Epithelial cell of esophagus (primary cell): ENCODE results near the gene ENG.

Experiments
- DNase-seq: peaks from one replicate; pipeline ENCODE4 v3.0.0; 2010; ENCODE audit warnings: low read depth
- H3K4me3 ChIP-seq: 2 replicates; pipeline ENCODE4 v1.5.1; 2011; ENCODE audit warnings: mild to moderate bottlenecking, low read length, control low read depth
- TF ChIP-seq, protein P1 (sequence below): IDR thresholded peaks from 2 replicates; pipeline ENCODE4 v1.5.1; 2011; ENCODE audit warnings: low read depth, mild to moderate bottlenecking, low read length, control low read depth, inconsistent platforms; ENCODE audit not compliant: insufficient read depth; ENCODE audit errors: missing control alignments

Gene ENG

DNA sequence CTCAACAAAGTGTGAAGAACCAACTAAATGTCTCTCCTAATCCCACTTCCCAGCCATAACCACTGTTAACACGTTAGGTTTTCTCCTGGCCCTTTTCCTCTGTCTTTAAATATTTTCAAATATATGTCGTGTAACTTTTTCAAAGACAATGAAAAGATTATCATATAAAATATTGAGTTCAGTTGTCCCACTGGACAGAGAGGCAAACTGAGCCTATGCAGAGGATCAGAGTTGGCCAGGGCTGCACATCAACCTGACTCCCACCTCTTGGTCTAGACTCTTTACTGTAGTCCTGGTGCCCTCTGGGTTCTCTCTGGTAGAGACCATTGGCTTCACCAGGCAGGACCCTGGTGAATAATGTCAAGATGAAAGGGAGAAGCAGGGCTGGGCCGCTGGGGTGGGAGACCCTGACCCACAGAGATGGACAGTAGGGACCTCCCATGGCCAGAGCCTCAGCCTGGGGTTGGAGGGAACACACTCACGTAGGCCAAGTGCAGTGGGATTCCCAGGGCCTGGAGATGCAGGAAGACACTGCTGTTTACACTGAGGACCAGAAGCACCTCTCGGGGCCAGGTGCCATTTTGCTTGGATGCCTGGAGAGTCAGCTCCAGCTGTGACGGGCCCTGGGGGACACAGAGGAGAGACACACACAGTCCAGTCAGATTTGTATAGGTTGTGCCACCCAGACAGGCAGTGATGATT lies 25.1 kb downstream of the ENG start:
- no peak overlapping the region for H3K4me3 ChIP-seq
- DNase-seq: no peak
- TF ChIP-seq, protein P1, sequence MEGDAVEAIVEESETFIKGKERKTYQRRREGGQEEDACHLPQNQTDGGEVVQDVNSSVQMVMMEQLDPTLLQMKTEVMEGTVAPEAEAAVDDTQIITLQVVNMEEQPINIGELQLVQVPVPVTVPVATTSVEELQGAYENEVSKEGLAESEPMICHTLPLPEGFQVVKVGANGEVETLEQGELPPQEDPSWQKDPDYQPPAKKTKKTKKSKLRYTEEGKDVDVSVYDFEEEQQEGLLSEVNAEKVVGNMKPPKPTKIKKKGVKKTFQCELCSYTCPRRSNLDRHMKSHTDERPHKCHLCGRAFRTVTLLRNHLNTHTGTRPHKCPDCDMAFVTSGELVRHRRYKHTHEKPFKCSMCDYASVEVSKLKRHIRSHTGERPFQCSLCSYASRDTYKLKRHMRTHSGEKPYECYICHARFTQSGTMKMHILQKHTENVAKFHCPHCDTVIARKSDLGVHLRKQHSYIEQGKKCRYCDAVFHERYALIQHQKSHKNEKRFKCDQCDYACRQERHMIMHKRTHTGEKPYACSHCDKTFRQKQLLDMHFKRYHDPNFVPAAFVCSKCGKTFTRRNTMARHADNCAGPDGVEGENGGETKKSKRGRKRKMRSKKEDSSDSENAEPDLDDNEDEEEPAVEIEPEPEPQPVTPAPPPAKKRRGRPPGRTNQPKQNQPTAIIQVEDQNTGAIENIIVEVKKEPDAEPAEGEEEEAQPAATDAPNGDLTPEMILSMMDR: no peak

GRCh38 chr9:127828262-127829031 lies 26.0 kb downstream of the ENG start:
- H3K4me3 ChIP-seq: no peak overlapping the region
- DNase-seq: peak; percentile 40

GRCh38 chr9:127826253-127826913 lies 28.1 kb downstream of the ENG start:
- H3K4me3 ChIP-seq: no peak overlapping the region
- TF ChIP-seq, protein P1: no peak
- no peak for DNase-seq

More at GRCh38 chr9:127828262-127829031, 26.0 kb downstream of the ENG start:
- TF ChIP-seq, protein P1: no peak

GRCh38 chr9:127825319-127826051 lies 29.0 kb downstream of the ENG start:
- no peak overlapping the region for H3K4me3 ChIP-seq
- DNase-seq: no peak
- TF ChIP-seq, protein P1: peak; percentile 26

GRCh38 chr9:127822108-127822507 lies 32.4 kb downstream of the ENG start:
- no peak for DNase-seq
- H3K4me3 ChIP-seq: no peak overlapping the region
- TF ChIP-seq, protein P1: no peak

DNA sequence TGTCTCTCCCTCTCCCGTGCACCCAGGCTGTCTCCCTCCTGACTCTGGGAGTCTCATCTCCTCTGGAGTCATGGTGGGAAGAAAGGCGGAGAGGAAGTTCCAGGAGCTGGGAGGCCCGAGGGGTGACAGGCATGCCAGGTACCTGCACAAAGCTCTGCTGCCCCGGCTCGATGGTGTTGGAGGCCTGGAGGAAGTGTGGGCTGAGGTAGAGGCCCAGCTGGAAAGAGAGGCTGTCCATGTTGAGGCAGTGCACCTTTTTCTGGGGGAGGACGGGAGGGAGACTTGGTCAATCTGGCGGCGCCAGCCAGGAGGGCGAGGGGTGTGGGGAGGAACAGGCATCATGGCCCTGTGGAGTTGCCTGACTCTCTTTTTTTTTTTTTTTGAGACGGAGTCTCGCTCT lies 35.9 kb downstream of the ENG start:
- no peak for DNase-seq
- H3K4me3 ChIP-seq: no peak overlapping the region
- TF ChIP-seq, protein P1: no peak
